Right lung (tissue), 5 donors: Measurements from ENCODE around the gene BRD2. TPM values are rescaled to one million over a fixed set of nuclear protein-coding genes. Genes with fewer than 3 reads are reported as not detected.
A peak's percentile ranks its signal among the peaks of the same experiment; 100 is the strongest.

ENCODE experiments used
- DNase-seq, 2 donors: peaks; one replicate each; pipeline ENCODE4 v3.0.0-alpha.2; 2013
- polyA plus RNA-seq, 5 donors: library from polyadenylated mRNA; unstranded; fragments of 120-200 nt; gene quantifications; one replicate each; pipeline versions ENCODE4 v1.2.1 to v1.2.3, GENCODE V29; 2013; ENCODE audit warnings: inconsistent platforms in 1 of 5, low replicate concordance in 1 of 5; ENCODE audit not compliant: insufficient read length in 5 of 5, insufficient read depth in 1 of 5

BRD2 gene
- polyA plus RNA-seq, 5 donors, result 288 to 321 (median 308) TPM

DNA sequence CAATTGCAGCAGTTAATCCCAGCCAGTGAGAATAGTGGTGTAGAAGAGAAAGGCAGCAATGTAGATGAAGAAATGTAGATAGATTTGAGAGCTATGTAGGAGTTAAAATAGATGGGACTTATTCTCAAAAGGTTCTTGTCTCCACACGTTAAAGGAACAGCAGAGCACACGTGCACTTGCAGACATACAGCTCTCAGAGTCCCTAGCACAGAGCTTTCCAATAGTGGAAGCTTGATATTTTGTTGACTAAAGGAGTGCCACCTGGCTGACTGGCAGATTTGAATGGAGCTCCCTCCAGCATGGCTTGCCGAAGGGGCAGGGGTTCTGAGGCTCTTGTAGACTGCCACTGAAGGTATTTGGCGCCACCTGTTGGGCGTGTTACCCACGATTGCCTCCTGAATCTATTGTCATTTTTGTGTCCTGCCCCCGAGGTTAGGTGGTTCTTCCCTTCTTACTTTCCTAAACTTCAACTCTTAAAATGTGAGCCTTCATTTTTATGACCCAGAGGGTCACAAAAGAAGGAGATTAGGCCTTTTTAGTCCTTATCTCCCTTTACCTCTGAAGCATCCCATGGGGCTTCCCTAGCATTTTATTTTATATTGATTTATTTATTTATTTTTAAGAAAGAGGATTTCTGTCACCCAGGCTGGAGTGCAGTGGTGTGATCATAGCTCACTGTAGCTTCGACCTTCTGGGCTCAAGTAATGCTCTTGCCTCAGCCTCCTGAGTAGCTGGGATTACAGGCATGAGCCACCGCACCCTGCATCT is 16.4 kb downstream of the BRD2 start:
- peak; percentile 70 to 79 for DNase-seq

DNA sequence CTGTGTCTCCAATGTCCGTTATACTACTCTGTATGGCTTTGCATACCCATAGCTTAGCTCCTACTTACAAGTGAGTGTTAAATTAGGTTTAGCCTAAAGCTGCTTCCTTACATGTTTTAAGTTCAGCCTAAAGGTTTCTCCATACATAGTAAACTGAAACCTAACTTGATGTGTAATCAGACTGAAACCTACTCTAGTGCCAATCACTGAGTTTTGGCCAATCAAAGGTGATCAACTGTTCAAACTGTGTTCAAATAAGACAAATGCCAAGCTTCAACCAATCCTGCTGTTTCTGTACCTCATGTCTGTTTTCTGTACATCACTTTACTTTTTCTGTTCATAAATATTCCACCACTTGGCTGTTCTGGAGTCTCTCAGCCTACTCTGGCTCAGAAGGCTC is 21.0 kb downstream of the BRD2 start:
- DNase-seq, result no peak

DNA sequence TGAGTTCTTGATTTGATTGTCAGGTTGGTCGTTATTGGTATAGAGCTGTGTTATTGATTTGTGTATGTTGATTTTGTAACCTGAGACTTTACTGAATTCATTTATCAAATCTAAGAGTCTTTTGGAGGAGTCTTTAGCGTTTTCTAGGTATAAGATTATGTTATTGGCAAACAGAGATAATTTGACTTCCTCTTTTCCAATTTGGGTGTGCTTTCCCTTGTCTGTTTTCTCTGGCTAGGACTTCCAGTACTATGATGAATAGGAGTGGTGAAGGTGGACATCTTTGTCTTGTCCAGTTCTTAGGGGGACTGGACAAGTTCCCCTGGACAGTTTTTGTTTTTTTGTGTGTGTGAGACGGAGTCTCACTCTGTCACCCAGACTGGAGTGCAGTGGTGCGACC is 23.6 kb downstream of the BRD2 start:
- DNase-seq, result no peak

DNA sequence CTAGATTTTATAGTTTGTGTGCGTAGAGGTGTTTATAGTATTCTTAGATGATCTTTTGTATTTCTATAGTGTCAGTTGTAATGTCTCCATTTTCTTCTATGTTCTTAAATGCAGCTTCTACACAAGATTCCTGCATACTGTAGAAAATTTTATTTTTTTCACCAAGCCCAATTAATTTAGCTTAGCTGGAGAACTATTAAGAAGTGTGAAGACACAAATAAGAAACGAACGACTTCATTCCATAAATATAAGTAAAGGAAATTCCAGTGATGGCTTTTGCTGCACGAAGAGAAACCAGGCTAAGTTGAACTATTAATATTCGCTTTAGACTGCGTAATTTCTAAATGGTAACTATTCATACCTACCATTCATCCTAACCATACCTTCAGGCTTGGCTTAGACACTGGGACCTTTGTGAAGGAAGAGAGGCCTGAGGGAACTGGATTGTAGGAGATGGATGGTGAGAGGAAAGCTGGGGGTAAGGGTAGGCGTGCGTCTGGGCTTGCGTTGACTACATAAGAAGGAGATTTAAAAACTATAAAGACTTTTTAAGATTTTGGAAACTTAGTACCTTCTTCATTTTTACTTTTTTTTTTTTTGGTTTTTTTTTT is 25.1 kb downstream of the BRD2 start:
- DNase-seq, result no peak

DNA sequence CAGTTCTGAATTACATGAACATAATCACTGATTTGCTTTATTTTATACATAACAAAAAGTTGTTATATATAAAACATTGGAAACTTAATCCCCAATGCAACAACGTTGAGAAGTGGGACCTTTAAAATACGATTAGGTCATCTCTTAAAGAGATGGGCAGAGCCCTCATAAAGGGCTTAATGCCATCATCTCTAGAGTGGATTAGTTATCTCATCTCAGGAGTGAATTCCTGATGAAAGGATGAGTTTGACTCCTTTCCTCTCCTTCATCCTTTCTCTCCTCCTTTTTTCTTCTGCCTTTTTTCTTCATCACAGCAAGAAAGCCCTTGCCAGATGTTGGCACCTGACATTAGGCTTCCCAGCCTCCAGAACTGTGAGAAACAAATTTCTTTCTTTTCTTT is 27.1 kb downstream of the BRD2 start:
- no peak for DNase-seq

DNA sequence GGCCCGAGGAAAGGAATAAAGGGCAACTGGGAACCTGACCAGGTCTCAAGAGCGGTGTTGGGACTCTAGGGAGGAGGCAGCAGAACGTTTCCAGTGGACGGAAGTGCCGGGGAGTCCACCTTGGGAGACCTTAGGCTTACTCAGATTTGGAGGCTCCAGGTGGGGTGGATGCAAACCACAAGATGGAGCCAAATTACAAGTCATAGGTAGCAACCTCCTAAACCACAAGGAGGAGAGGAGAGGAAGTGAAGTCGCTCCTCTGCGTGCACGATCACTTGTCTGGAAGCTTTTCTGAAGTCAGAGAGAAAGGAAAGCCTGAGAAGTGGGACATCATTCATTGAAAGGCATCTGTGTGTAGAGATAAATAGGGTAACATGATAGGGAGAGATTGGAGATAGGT is 31.7 kb downstream of the BRD2 start:
- DNase-seq, result no peak

DNA sequence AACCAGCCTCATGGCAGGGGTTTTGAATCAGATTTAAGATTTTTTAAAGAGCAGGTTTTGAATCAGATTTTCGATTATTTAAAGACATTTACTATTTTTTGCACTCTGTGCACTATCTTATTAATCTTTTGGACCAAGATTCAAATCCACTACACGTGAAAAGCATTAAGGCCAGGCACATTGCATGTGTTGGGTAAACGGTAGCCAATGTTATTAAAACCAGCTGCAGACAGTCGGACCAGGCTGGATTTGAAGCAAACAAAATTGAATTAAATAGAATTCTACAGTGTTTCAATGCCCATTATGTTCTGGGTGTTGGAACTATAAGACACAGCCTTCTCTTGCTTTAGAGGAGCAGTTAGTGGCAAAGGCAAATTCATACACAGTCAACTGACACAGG is 33.3 kb downstream of the BRD2 start:
- no peak for DNase-seq

DNA sequence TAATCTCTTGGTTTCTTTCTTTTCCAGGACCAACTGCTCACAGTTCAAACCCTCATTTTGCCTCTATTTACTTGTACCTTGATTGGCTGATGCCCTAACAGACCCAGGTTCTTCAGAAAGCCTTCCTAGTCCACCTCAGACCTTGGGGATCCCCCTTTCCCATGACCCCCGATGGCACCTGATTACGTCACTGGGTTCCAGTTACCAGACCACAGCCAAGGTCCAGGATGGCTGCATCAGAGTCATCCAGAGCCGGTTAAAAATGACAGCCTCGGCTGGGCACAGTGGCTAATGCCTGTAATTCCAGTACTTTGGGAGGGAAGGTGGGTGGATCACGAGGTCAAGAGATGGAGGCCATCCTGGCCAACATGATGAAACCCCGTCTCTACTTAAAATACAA is 36.5 kb downstream of the BRD2 start:
- no peak for DNase-seq

DNA sequence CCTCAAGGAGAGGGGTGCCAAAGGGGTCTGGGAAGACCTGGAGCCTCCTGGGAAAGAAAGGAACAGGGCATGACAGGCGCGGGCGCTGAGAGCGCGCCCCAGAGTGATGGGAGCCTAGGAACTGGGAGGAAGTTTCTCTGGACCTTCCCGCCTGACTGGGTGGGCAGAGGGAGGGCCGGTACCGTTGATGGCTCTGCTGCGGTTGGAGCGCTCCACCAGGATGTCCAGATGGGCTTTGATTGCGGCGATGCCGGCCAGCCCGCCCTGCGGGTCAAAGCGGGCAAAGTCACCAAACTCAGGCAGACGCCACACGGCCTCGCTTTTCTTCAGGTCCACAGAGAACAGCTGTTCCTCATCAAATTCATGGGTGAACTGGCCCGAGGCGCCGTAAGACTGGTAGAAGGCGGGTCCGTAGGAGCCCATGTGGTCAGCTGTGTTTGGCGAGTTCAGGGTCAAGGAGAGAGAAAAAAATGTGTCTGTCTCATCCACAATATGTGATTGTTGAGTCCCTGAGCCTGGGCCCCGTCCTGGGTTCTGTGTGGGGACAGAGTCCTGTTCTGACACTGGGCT is 39.5 kb downstream of the BRD2 start:
- DNase-seq, result no peak

DNA sequence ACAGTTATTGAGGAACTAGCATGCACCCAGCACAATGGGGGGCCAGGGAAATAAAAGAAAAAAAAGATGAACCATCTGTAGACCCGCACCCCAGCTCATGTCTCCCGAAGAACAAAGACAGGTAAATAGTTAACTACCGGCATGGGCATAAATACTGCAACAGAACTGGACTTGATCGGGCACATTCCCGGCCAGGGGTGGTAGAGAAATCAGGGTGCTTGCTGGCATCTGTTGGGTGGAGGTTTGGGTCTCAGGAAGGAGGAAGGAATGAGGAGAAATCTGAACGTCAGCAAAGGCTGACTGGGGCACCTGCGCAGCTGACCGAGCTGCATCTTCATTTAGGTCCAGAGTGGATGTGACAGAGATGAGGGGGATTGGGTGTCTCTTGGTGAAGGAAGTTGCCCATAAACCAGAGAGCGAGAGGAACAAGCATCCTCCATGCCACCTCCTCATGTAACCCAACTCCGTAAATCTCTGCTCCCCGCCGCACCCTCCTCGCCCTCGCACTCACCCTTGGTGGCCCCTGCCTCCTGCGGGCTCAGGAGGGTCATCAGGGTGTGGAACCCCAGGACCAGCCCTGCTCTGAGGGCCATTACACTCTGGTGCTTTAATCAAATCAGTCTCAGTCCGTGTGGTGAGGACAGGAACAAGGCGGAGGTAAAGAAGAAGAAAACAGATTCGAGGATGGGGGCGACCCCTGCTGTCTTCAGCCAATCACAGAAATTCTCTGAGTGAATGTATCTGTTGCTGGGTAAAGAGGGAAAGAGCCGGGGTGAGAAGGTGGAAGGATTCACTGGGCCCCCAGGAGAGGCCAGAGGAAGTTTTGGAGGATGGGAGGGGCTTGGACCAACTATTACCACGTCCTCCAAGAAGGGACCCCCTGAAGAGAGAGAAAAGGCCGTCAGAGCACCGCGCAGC is 40.8 kb downstream of the BRD2 start, which contains the start of gene HLA-DOA:
Gene HLA-DOA, minus strand, starts transcription at position 648 of the 918 bp plus-strand sequence.
- DNase-seq, result no peak

DNA sequence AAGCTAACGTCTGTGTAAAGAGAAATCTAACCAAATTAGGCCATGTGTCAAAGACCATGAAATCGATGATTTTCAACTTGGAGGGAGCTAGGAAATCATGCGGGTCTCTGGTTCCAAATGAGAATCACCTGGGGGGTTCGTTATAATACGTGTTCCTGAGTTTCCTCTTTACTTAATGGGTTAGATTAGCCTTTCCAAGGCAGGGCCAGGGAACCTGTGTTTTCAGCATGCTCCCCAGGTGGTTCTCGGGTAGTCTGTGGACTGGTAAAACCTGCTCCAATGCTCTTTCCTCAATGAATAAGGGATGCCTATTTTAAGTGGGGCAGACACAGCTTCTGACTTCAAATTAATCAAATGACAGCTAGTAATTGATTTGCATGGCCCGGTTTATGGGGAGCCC is 42.0 kb downstream of the BRD2 start:
- DNase-seq, result no peak

DNA sequence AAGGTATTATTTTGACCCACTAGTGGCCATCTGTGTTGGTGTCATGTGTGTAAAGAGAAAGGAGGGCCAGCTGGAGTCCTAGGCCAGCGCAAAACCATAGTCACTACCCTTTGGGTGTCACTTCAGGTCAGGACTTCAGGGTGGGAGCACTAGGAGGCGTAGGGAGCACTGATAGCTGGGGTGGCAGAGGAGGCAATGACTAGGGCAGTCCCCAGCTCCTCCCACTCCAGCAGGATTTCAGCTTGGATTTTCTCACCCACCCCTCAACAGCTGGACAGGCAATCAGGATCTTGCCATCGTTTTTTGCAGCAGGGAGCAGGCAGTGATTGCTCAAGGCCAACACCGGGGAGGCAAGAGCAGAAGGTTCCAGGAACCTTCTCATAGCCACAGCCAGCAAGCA is 45.2 kb downstream of the BRD2 start:
- DNase-seq, result no peak

DNA sequence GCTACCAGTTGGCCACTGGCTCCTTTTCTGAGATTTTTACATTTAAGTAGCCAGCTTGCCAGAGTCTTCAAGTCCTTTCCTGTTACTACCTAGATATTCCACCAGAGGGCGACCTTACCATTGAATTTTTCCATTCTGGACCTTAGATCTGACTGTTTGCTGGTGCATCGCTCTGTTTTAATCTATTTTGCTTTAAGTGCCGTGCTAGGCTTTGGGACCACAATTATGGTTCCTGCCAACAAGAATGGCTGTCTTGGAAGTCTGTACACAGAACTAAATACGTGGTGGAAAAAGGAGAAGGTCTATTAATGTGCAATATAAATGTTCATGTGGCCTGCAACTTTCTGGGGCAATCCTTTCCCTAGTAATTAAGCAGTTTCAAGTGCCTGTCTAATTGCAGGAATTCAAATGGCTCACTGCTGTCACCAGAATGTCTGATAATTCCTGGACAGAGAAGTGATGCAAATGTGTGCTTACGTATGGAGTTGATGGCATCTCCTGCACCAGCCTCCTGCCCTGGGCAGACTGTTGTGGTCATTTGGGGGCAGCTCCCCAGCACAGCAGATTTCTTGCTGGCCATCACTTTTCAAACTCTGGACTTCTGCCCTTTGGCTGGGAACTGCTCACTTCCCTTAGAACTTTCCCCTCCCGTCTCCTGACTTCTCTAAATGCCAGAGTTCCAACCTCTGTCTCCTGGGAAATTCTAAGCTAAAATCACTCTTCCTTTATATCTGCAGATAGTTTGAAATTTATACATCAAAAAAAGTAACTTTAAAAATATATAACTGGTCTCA is 46.6 kb downstream of the BRD2 start:
- DNase-seq, result peak; percentile 62 to 75

DNA sequence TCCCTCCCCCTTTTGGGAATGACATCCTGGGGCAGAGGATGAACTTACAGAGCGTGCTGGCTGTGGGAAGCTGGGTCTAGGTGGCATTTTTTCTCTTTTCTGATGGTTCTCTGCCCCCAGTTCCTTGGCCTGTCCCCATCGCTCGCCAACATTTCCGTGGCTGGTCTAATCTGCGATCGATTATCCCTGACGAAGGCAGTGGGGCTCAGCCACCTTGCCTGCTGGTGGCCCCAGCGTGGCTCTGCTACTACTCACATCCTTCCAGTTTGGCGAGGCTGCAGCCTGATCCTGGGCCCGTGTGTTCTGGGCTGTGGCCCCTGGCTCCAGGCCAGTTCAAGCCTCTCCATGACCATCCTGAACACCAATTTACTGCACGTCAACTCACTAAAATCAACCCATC is 47.4 kb downstream of the BRD2 start:
- DNase-seq, result no peak

DNA sequence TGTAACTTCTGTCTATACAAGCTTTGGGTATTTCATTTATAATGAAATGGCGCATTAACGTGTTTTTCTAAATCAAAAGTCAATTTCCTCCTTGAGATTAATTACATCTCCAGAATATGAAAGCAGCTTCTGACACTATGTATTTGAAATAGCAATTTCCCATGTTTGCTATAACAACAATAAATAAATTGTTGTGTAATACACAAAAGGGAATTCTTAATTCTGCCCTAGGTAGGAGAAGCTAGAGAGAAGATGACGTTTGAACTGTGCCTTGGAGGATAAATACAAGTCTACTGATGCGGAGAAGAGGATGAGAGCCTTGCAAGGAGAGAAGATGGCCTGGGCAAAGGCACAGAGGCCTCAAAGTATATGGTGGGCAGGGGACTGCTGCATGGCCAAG is 48.6 kb downstream of the BRD2 start:
- DNase-seq, result no peak

DNA sequence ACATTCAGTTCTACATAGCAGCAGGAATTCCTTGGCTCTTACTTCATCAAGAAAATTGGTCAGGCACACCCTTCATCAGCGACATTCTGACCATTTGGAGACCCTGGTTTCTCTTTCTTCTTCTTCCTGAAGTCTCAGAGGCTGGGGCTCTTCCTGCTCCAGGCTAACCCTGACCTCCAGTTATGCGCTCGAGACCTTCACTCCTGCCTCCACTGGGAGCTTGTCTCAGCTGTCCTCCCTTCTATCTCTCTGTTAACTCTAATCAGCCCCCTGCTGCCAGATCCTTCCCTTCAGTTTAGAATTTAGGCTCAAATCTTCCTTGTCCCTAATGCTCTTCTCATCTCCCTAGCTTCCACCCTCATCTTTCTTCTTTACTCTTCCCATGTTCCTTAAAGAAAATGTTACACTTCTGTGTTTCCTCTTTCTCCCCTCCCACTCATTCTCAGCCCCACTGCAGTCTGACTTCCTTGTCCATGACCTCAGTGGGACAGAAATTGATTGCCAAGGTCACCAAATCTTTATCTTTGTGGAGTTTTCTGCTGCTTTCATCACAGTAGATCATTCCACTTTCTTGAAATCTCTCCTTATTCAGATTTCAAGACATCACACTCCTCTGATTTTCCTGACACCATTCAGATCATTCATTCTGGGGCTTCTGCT is 49.4 kb downstream of the BRD2 start:
- DNase-seq, result no peak

DNA sequence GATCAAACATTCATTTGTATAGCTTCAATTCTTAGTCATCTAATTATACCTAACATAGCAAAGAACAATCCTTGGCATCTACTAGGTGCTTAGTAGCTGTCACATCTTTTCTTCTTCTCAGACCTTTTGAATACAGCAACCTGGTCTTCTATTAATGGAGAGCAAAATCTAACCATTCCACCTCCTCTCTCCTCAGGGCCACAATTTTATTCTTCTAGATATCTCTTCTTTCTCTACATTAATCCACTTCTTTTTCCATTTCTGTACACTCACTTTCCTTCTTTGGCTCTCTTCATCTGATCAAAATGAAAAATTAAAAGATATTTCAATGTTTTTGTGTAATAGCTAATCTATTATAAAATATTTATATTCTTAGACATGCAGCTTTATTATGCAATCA is 50.0 kb downstream of the BRD2 start:
- no peak for DNase-seq

DNA sequence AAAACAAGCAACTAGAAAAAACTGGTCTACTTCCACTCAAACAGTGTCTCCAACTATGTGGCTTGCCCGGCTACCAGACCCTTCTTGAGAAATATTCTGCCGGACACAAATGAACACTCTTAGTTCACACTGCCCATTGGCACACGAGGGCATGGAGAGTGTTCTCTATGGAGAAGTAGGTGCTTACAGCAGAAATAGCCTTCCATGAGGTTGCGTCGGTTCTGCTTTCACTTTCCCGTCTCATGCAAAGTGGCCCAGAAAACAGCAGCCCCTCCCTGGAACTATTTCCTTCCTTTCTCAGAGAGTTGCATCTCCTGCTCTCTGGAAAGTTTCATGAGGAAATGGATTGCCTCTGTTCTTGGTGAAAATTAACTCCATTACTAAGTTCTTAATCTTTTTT is 50.5 kb downstream of the BRD2 start:
- DNase-seq, result peak; percentile 26 to 42

DNA sequence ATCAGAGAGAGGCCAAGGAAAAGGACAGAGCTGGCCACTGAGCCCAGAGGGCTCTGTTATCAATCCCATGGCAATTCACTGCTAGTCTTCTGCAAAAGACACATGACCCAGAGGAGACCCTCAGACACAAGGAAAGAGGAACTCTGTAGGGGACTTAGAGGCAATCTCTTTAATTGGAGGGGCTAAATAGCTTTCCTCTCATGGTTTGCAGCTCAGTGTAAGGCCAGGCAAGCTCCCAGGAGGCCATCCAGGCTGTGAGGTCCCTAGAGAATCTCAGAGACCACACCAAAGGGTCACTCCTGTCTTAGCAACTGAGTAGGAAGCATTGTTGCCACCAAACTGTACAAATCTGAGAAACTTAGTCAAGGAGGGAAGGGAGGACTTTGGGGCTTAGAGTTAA is 51.0 kb downstream of the BRD2 start:
- DNase-seq, result no peak

DNA sequence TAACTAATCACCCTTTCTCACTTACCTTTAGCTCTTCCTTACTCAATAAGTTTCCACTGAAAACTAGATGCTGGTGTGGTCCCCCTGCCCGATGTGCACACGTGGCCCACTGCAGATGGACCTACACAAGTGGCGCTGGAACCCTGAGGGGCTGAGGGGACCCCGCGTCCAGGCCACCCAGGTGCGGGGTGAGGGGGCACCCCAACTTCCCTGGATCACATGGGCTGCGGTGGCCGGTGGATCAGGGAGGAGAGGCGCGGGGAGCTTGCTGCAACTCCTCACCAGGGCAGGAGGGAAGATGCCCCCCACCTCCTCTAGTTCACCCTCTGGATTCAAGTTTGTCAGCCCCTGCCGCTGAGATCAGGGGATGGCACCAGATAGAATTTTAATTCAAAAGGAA is 53.5 kb downstream of the BRD2 start:
- DNase-seq, result no peak

DNA sequence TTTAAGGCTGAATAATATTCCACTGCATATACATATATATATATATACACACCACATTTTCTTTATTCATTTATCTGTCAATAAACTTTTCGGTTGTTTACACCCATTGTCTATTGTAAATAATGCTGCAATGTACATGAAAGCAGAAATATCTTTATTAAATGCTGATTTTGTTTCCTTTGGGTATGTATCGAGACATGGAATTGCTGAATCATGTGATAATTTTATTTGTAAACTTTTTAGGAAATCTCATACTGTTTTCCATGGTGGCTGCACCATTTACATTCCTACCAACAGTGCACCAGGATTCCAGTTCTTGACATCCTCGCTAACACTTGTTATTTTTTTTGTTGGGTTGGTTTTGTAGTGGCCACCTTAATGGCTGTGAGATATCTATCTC is 55.1 kb downstream of the BRD2 start:
- DNase-seq, result no peak
